Measurements from ENCODE around the gene CYP11A1. TPM values are rescaled to one million over a fixed set of nuclear protein-coding genes. Genes with fewer than 3 reads are reported as not detected.

The CYP11A1 gene
- total and polyA plus RNA-seq, 10 of the 15 experiments (the other 5 are each of a cell fraction or from before 2014, with no cell fraction given) = 0.11 to 1.2 (median 0.23) TPM; not detected in 5

DNA sequence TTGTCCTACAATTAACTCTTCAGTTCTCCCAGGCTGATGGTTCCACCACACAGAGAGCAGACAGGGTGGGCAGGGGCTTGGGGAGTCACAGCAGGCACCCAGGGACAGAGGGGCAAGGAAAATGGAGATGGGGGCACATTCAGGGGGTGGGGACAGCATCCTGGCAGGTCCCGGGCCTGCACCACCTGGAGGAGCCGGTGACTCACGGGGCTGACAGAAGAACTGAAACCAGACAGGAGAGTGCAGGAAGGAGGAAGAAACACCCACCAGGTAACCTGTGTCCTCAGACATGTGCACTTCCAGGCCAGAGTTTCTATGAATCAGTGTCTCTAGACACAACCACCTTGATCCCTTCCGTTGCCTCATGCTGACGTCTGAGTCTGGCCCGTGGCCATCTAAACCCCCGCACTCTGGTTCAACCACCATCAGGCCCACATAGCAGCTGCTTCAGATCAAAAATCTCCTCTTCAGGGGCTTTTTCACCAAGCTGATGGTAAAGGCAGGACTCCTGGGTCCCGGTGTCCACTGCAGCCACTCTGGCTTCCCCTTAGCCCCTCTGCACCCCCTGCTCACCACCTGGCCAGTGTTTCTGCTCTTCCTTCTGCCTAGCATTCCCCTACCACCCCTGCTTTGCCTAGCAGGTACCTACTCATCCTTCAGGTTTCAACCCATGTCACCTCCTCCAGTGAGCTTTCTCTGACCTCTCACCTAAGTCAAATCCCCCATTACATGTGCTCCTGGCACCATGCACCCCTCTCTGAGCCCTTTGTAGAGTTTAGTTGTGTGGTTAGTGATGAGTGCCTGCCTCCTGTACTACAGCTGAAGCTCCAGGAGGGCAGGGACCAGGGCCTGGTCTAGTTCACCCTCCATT is 16.5 kb upstream of the CYP11A1 start (continued):
- TF ChIP-seq, protein P1, sequence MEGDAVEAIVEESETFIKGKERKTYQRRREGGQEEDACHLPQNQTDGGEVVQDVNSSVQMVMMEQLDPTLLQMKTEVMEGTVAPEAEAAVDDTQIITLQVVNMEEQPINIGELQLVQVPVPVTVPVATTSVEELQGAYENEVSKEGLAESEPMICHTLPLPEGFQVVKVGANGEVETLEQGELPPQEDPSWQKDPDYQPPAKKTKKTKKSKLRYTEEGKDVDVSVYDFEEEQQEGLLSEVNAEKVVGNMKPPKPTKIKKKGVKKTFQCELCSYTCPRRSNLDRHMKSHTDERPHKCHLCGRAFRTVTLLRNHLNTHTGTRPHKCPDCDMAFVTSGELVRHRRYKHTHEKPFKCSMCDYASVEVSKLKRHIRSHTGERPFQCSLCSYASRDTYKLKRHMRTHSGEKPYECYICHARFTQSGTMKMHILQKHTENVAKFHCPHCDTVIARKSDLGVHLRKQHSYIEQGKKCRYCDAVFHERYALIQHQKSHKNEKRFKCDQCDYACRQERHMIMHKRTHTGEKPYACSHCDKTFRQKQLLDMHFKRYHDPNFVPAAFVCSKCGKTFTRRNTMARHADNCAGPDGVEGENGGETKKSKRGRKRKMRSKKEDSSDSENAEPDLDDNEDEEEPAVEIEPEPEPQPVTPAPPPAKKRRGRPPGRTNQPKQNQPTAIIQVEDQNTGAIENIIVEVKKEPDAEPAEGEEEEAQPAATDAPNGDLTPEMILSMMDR (IDR thresholded peaks at IDR 0.05 in 2 of 3, conservative IDR thresholded peaks at IDR 0.05 in 1 of 3; ENCODE audit: control insufficient read depth in 2 of 3, extremely low read depth in 1 of 3, insufficient read depth in 1 of 3, low read depth in 3 of 3, low read length in 3 of 3) = peak in 2 of 3 experiments; percentile 18 to 52; a peak in 2 of 6 replicates
- TF ChIP-seq YBX1 (IDR thresholded peaks at IDR 0.05) (no peak), EZH2 (IDR thresholded peaks at IDR 0.05; ENCODE audit: borderline replicate concordance, control insufficient read depth, low read depth, low read length) (no peak), HDAC2 (IDR thresholded peaks at IDR 0.05) (no peak), TAF1 (IDR thresholded peaks at IDR 0.05; ENCODE audit: borderline replicate concordance, low read depth, low read length) (no peak), HDAC6 (IDR thresholded peaks at IDR 0.05; ENCODE audit: unreplicated experiment) (no peak), LARP7 (IDR thresholded peaks at IDR 0.05) (0 out of 2 replicates have a peak, but pooled peaks have one; percentile 9), TCF3 (IDR thresholded peaks at IDR 0.05; ENCODE audit: borderline replicate concordance, insufficient read depth, low read depth, low read length) (peak; percentile 81), SIN3A (IDR thresholded peaks at IDR 0.05; ENCODE audit: low read depth, low read length) (peak; percentile 84), DPF2 (IDR thresholded peaks at IDR 0.05) (peak; percentile 89), TBL1XR1 (IDR thresholded peaks at IDR 0.05; ENCODE audit: low read depth, low read length) (peak; percentile 67; the same call in 1 of the 2 replicates), BRCA1 (IDR thresholded peaks at IDR 0.05; ENCODE audit: low read depth, low read length) (no peak), TCF7 (IDR thresholded peaks at IDR 0.05; ENCODE audit: borderline replicate concordance) (no peak), RELA (IDR thresholded peaks at IDR 0.05; ENCODE audit: borderline replicate concordance, partially characterized antibody) (peak; percentile 17)
- TF ChIP-seq, protein P2, sequence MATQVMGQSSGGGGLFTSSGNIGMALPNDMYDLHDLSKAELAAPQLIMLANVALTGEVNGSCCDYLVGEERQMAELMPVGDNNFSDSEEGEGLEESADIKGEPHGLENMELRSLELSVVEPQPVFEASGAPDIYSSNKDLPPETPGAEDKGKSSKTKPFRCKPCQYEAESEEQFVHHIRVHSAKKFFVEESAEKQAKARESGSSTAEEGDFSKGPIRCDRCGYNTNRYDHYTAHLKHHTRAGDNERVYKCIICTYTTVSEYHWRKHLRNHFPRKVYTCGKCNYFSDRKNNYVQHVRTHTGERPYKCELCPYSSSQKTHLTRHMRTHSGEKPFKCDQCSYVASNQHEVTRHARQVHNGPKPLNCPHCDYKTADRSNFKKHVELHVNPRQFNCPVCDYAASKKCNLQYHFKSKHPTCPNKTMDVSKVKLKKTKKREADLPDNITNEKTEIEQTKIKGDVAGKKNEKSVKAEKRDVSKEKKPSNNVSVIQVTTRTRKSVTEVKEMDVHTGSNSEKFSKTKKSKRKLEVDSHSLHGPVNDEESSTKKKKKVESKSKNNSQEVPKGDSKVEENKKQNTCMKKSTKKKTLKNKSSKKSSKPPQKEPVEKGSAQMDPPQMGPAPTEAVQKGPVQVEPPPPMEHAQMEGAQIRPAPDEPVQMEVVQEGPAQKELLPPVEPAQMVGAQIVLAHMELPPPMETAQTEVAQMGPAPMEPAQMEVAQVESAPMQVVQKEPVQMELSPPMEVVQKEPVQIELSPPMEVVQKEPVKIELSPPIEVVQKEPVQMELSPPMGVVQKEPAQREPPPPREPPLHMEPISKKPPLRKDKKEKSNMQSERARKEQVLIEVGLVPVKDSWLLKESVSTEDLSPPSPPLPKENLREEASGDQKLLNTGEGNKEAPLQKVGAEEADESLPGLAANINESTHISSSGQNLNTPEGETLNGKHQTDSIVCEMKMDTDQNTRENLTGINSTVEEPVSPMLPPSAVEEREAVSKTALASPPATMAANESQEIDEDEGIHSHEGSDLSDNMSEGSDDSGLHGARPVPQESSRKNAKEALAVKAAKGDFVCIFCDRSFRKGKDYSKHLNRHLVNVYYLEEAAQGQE (IDR thresholded peaks at IDR 0.05; ENCODE audit: low read depth, low read length) = peak; percentile 27; the same call in 1 of the 2 replicates
- TF ChIP-seq, protein P3, sequence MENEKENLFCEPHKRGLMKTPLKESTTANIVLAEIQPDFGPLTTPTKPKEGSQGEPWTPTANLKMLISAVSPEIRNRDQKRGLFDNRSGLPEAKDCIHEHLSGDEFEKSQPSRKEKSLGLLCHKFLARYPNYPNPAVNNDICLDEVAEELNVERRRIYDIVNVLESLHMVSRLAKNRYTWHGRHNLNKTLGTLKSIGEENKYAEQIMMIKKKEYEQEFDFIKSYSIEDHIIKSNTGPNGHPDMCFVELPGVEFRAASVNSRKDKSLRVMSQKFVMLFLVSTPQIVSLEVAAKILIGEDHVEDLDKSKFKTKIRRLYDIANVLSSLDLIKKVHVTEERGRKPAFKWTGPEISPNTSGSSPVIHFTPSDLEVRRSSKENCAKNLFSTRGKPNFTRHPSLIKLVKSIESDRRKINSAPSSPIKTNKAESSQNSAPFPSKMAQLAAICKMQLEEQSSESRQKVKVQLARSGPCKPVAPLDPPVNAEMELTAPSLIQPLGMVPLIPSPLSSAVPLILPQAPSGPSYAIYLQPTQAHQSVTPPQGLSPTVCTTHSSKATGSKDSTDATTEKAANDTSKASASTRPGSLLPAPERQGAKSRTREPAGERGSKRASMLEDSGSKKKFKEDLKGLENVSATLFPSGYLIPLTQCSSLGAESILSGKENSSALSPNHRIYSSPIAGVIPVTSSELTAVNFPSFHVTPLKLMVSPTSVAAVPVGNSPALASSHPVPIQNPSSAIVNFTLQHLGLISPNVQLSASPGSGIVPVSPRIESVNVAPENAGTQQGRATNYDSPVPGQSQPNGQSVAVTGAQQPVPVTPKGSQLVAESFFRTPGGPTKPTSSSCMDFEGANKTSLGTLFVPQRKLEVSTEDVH (IDR thresholded peaks at IDR 0.05; ENCODE audit: low read depth, partially characterized antibody) = no peak
